Calu3 (cell line): ENCODE results near the gene GABRD. TPM values are rescaled to one million over a fixed set of nuclear protein-coding genes. Genes with fewer than 3 reads are reported as not detected.

Source experiments
- BruUV-seq: library from RNA; stranded (reverse); fragments of 400-500 nt; replicated peaks from 2 replicates; lab custom pipeline; 2021; lab: Mats Ljungman, UMichigan
- CTCF ChIA-PET: fragments of 300-600 bp; sonication (Branson Sonifier 250); formaldehyde crosslinking; loops from one replicate; lab custom pipeline; 2022; ENCODE audit warnings: antibody characterized with exemption; lab: Charles Lee
- DNase-seq: peaks from one replicate; pipeline ENCODE4 v3.0.0; 2022
- H3K27ac Mint-ChIP-seq: one replicate; pipeline ENCODE4 v1.8.0; 2022; ENCODE audit warnings: mixed read lengths; ENCODE audit not compliant: unreplicated experiment
- H3K27me3 Mint-ChIP-seq: one replicate; pipeline ENCODE4 v1.8.0; 2022; ENCODE audit warnings: mixed read lengths; ENCODE audit not compliant: unreplicated experiment
- H3K36me3 Mint-ChIP-seq: one replicate; pipeline ENCODE4 v1.8.0; 2022; ENCODE audit warnings: mild to moderate bottlenecking, moderate library complexity, mixed read lengths; ENCODE audit not compliant: insufficient read depth, unreplicated experiment
- H3K4me1 Mint-ChIP-seq: one replicate; pipeline ENCODE4 v1.8.0; 2022; ENCODE audit warnings: mild to moderate bottlenecking, low read depth, mixed read lengths; ENCODE audit not compliant: unreplicated experiment
- H3K4me3 Mint-ChIP-seq: one replicate; pipeline ENCODE4 v1.8.0; 2022; ENCODE audit warnings: mild to moderate bottlenecking, low read depth, moderate library complexity, mixed read lengths; ENCODE audit not compliant: unreplicated experiment
- H3K9me3 Mint-ChIP-seq: one replicate; pipeline ENCODE4 v1.8.0; 2022; ENCODE audit warnings: low read depth, mixed read lengths; ENCODE audit not compliant: unreplicated experiment
- intact Hi-C: fragments of 100-400 bp; cut with micrococcal nuclease; formaldehyde crosslinking; loops from one replicate; pipeline ENCODE4 v1.10.0; 2022; ENCODE audit not compliant: unreplicated experiment
- total RNA-seq: library from RNA; stranded (reverse); gene quantifications from 2 replicates; pipeline ENCODE4 v1.2.3, GENCODE V29; 2022
- TF ChIP-seq, protein P1 (sequence below): fragments of 200-600 bp; IDR thresholded peaks from one replicate; pipeline ENCODE4 v1.8.0; 2022; ENCODE audit warnings: antibody characterized with exemption; ENCODE audit not compliant: unreplicated experiment

Gene GABRD
- total RNA-seq, 1 experiment from 2014 or later: not detected

DNA sequence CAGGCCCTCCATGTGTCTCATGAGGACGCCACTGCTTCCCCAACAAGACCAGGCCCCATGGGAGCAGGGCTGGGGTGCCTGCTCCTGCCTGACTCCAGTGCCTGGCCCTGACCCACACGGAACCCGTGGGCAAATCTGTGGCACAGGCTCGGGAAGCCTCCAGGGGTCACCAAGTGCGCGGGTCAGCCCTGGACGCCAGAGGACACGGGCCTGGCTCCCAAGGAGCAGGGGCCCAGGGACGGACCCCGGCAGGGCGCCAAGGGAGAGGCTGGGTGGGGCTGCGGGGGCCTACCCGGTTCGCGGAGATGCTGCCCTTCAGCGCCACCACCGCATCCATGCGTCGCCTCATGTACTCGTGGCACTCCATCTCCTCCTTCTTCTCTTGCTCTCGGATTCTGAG is 47.5 kb upstream of the GABRD start:
- CTCF ChIA-PET: no interaction called here
- H3K36me3 Mint-ChIP-seq: peaks cover 4% of the 10 kb centered on the region
- intact Hi-C loops: no loop called here
- no peak overlapping the region for H3K27ac Mint-ChIP-seq
- H3K9me3 Mint-ChIP-seq: peaks cover 4% of the 10 kb centered on the region
- DNase-seq: no peak
- TF ChIP-seq, protein P1, sequence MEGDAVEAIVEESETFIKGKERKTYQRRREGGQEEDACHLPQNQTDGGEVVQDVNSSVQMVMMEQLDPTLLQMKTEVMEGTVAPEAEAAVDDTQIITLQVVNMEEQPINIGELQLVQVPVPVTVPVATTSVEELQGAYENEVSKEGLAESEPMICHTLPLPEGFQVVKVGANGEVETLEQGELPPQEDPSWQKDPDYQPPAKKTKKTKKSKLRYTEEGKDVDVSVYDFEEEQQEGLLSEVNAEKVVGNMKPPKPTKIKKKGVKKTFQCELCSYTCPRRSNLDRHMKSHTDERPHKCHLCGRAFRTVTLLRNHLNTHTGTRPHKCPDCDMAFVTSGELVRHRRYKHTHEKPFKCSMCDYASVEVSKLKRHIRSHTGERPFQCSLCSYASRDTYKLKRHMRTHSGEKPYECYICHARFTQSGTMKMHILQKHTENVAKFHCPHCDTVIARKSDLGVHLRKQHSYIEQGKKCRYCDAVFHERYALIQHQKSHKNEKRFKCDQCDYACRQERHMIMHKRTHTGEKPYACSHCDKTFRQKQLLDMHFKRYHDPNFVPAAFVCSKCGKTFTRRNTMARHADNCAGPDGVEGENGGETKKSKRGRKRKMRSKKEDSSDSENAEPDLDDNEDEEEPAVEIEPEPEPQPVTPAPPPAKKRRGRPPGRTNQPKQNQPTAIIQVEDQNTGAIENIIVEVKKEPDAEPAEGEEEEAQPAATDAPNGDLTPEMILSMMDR: no peak
- no peaks in the 10 kb centered on the region for H3K4me1 Mint-ChIP-seq
- no peak overlapping the region for H3K4me3 Mint-ChIP-seq
- BruUV-seq: no TSS peak
- H3K27me3 Mint-ChIP-seq: peaks cover 28% of the 10 kb centered on the region

DNA sequence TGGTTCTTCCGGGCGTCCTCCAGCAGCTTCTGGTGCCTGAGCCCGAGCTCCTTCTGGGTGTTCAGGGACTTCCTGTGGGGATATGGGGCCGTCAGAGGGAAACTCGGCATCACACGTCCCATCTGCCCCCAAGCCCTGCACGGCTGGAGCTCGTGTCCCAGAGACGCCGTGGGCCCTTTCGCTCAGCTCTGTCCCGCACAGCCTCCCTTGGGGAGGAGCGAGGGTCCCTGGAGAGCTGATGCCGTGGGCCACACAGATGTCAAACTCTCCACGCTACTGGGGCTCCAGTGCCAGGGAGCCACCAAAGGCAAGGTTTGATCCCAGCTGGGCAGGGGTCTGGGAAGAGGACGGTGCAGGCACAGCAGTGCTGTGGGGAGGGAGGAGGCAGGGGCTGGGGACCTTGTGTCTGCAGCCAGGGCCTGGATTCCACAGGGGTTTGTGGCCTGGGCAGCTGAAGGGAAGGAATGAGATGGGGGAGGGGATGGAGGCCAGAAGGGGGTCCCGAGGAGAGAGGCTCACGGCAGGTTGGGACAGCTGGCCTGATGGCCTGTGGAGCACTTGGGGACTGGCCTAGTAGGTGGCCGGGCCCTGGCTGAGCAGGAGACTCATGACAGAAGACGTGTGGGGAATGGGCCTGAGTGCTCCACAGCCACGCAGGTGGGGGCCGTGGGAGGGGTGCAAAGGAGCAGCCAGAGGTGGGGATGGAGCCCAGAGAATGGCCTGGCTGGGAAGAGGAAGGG is 46.0 kb upstream of the GABRD start:
- no peaks in the 10 kb centered on the region for H3K9me3 Mint-ChIP-seq
- intact Hi-C loops: no loop called here
- peaks cover 6% of the 10 kb centered on the region for H3K36me3 Mint-ChIP-seq
- CTCF ChIA-PET: no interaction called here
- no peak for DNase-seq
- TF ChIP-seq, protein P1: no peak
- no TSS peak for BruUV-seq
- H3K4me3 Mint-ChIP-seq: no peak overlapping the region
- no peaks in the 10 kb centered on the region for H3K4me1 Mint-ChIP-seq
- H3K27ac Mint-ChIP-seq: no peak overlapping the region
- peaks cover 26% of the 10 kb centered on the region for H3K27me3 Mint-ChIP-seq

DNA sequence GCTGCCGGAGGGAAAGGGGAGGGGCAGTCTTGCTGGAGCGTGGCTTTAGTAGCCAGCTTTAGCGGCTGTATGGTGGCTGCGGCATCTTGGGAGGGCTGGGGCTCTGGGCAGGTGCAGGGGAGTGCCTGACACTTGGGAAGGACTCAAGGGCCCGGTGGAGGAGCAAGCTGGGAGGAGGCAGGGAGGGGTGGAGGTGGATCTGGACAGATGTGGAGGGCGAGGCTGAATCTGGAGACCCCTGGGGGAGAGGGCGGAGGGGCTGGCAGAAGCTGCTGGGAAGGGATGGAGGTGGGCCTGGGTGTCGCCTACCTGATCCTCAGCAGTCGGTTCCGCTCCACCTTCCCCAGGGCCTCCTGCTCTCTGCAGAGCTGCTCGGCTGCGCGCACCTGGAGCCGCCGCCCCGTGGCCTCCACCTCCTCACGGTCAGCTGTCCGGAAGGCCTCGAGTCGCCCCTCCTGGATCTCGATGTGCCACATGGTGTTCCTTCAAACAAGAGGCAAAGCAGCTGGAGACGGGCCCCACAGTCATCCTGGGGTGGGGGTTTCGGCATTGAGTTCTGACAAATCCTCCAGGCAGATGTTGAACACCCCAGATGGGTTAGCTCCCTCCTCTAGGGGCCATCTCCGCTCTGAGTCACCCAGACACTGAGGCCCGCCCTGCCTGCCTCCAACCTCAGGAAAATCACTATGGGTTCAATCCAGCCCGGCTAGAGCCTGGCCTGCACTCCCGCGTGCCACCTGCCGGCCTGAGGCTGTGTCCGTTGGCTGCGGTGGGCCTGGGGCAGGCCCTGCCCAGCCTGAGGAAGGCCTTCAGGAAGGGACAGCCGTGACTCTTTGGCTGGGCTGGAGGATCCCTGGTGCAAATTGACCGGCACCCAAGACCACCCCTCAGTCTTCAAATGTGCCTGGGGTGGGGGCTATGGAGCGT is 45.2 kb upstream of the GABRD start:
- Mint-ChIP-seq H3K4me3 (no peak overlapping the region), H3K4me1 (no peaks in the 10 kb centered on the region), H3K27me3 (peaks cover 30% of the 10 kb centered on the region), H3K36me3 (peaks cover 12% of the 10 kb centered on the region), H3K9me3 (no peaks in the 10 kb centered on the region), H3K27ac (no peak overlapping the region)
- TF ChIP-seq, protein P1: no peak
- no peak for DNase-seq
- CTCF ChIA-PET: interaction anchor here (0.6 kb wide), 1 partner anchor 61 kb away, joined by 3 read pairs; no protein-coding TSS in a partner anchor
- intact Hi-C loops: no loop called here
- no TSS peak for BruUV-seq

DNA sequence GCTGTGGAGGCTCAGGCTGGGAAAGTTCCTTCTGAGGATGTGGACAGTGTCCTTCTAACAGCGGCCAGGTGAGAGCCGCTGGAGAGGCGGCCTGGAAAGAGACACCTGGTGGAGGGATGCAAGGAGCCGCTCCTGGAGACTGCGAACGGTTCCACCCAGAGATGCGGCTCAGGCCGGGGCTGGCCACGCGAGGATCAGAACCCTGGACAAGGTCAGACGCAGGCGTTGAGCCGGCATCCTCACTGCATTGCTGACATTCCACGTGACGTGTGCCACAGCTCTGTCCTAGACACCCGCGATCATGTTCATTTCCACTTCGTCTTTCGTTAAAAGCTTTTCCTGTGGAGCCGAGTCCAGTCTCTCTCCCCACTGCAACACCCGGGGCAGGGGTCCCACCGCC is 44.3 kb upstream of the GABRD start:
- Mint-ChIP-seq H3K4me3 (no peak overlapping the region), H3K9me3 (no peaks in the 10 kb centered on the region), H3K27ac (no peak overlapping the region), H3K4me1 (no peaks in the 10 kb centered on the region), H3K27me3 (peaks cover 30% of the 10 kb centered on the region), H3K36me3 (peaks cover 8% of the 10 kb centered on the region)
- CTCF ChIA-PET: no interaction called here
- no TSS peak for BruUV-seq
- DNase-seq: no peak
- TF ChIP-seq, protein P1: no peak
- intact Hi-C loops: no loop called here
